Right ventricle myocardium inferior (tissue), 1 donor: ENCODE measurements around the gene DDX52. TPM values are rescaled to one million over a fixed set of nuclear protein-coding genes. Genes with fewer than 3 reads are reported as not detected.

ENCODE experiments used
- microRNA-seq: library from miRNA; unstranded; fragments of <30 nt; microRNA quantifications from one replicate; pipeline ENCODE4 v1.2.0, GENCODE V29; 2020
- total RNA-seq: library from RNA; stranded (reverse); fragmentation: NEBNext Ultra II Directional; extraction: Animal tissue kit (Norgen Biotek cat#: 25700); gene quantifications from one replicate; pipeline ENCODE4 v1.2.1, GENCODE V29; 2021
- donor health status: DM: no; HTN: yes; CAD: no; lungs with severe emphysema.

The DDX52 gene
- total RNA-seq, 1 donor from 2014 or later: 14.9 TPM

Small RNA genes within 50 kb of the gene (microRNA-seq; reads per million reads assigned to microRNA genes)
- not detected for gene MIR378J

Other genes starting within 250 kb of the DDX52 start
- gene ACACA, start 236.6 kb downstream of the DDX52 start, total RNA-seq: 13.3 TPM
- gene TADA2A, start 236.6 kb downstream of the DDX52 start, total RNA-seq: 11.3 TPM
- gene DUSP14, start 153.6 kb downstream of the DDX52 start, total RNA-seq: 21.5 TPM
- gene SYNRG, start 34.0 kb downstream of the DDX52 start, total RNA-seq: 32.2 TPM
- not detected for gene HNF1B, start 101.6 kb upstream of the DDX52 start, total RNA-seq